Left renal cortex interstitium (tissue), 4 donors: ENCODE measurements around the gene TMEM200C. TPM values are rescaled to one million over a fixed set of nuclear protein-coding genes. Genes with fewer than 3 reads are reported as not detected.
A peak's percentile ranks its signal among the peaks of the same experiment; 100 is the strongest.
"Not testable (repeated sequence)": the region's sequence is repeated elsewhere in the genome, so short reads cannot be mapped to it uniquely, and the experiment has no call there.

Experiments used
- DNase-seq, 4 donors: peaks; one replicate each; pipeline ENCODE4 v3.0.0-alpha.2; 2013; ENCODE audit warnings: low read depth in 4 of 4, low spot score in 2 of 4, missing footprints in 1 of 4
- polyA plus RNA-seq, 4 donors: library from polyadenylated mRNA; unstranded; fragments of 120-200 nt; gene quantifications; one replicate each; pipeline ENCODE4 v1.2.1, GENCODE V29; 2013; ENCODE audit not compliant: insufficient read length in 4 of 4

Gene TMEM200C
- polyA plus RNA-seq, 4 donors, result 1.1 to 2.0 (median 1.6) TPM

DNA sequence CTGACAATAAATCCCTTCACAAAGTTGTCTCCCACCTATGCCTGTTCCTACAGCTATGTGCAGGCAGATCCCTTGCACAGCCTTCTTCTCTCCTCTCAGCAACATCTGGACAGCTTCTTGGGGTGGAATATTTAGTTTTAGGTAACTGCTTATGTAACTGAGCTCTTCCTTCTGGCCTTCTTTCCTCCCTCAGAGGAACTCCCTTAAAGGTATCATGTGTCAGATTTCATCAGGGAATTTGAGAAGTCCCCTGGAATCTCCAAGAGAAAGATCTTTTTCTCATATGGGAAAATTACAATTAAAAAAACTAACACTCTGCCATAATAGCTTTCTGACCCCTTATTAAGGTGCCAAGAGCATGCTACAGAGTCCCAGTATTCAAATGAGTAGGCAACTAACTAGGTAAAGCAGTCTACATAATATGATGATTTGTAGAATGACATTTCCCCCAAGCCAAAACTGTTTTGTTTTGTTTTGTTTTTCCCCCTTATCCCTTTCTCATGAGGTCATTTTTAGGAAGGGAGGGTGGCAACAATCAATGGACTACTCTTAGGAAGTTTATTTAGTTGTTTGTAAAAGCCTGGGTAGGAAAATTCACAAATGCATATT, 2.4 kb downstream of the TMEM200C start:
- no peak for DNase-seq

- no peak for DNase-seq
Observed at GRCh38 chr18:5891854-5892215, 3.5 kb downstream of the TMEM200C start.

- DNase-seq, result no peak
Observed at GRCh38 chr18:5891184-5891853, 4.0 kb downstream of the TMEM200C start.

DNA sequence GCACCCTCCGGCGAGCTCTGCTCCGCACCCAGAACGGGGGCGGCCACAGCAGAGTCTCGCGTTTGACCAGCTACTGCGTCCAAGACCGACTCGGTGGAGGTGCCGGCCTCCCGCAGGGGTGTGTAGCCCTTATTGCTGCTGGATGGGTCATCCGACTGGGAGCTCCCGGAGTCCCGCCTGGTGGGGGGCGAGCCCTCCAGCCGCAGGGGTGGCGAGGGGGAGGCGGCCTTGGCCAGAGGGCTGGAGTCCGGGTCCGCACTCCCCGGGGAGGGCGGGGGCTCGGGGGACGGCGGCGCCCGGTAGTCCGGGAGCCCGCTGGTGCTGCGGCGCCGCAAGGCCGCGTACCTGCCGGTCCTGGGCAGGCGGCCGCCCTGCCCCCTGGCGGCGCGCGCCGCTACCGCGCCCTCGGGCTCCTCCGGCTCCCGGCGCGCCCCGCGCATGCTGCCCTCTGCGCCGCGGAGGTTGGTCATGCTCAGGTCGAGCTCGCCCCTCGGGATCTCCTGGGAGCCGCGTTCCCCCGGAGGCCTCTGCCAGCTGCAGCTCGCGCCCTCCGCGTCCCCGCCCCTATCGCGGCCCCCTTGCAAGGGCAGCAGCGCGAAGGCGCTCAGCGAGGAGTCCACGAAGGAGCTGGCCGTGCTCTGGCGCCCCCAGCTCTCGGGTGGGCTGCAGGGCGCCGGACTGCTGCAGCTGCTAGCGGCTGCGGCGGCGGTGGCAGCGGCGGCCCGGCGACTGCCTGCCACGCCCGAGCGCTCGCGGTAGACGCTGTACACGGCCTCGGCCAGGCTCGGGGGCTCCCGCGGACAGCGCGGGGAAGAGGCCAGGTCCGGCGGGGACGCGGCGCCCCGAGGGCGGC, 4.8 kb downstream of the TMEM200C start:
- peak in 2 of 4 donors; percentile 20 to 49 for DNase-seq

DNA sequence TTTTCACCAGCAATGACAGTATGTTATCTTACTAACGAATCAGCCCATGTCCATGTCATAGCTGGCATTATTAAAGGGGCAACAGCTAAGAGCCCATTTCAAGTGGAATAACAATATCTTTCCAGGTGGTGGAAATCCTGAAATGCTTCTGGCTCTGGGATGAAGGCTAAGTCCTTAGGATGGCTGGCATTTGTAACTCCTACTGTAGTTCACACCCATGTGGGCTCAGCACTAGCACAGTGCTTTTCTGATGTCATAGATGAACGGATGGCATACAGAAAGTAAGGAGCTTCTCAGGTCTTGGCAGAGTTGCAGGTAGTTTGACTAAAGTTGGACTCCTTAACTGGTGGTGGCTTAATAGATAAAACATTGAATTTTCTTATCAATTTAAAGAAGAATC, 10.0 kb downstream of the TMEM200C start:
- no peak for DNase-seq

DNA sequence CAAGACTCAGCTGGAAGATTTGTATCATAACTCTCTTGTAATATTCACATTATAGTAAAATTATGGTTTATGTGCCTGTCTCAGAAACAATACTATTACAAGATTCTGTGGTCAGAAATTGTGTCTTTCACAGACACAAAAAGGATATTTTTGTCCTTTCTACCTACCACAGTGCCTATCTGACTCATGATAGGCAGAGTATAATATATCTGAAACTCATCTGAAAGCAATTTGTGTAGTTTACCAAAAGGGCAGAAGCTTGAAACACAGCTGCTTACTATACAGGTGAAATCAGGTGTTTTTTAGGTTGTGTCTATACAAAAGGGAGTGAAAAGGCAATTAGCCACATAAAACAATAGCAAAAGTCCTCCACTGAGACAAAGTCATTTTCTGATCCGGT, 10.9 kb downstream of the TMEM200C start:
- DNase-seq, result no peak

DNA sequence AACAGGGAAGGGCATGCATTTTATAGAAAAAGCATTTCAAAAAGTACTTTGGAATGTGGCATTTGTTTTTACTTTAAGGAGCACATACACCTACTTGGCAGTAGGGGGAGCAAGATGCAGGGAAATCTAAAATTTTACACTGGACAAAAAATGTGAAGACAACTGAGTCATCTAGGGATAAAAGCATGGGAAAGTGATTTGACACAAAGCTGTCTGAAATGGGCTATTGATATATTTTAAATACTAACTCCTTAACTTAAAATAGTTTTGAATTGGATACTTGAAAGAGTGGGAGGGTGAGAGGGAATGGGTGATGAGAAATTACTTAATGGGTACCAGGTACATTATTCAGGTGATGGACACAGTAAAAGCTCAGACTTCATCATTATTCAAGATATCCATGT, 15.8 kb downstream of the TMEM200C start:
- no peak for DNase-seq

GRCh38 chr18:5876891-5877290, 18.4 kb downstream of the TMEM200C start:
- DNase-seq, result no peak

DNA sequence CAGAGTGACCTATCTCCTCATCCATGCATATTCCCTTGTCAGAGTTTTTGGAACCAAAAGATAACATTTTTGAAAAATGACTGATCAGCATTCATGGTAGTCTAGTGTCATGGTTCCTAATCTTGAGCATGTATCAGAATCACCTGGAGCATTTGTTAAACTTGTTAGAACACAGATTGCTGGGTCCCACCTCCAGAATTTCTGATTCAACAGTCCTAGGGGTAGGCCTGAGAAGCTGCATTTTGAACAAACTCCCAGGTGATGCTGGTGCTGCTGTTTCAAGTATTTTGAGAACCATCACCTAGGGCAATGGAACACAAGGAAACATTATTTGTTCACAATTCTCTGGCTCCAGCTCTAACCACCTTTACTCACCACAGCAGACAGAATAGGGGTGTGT, 21.0 kb downstream of the TMEM200C start:
- no peak for DNase-seq

DNA sequence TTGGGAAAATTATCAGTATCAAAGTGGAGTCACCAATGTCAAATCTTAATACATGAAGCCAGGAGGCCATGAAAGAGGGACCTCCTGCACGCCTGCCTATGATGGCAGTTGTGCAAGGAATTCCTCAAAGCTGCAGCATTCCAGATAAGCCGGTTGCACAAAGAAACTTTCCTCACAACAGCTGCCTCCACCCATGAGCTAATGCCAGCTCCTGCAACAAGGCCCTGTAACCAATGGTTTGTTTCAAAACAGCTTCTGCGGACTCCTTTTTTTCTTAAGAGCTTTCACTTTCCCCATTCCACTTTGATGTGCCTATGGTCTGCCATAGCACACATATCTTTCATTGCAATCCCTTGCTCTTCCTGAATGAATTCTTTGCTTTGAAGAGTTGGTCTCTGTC, 22.4 kb downstream of the TMEM200C start:
- DNase-seq, result no peak

DNA sequence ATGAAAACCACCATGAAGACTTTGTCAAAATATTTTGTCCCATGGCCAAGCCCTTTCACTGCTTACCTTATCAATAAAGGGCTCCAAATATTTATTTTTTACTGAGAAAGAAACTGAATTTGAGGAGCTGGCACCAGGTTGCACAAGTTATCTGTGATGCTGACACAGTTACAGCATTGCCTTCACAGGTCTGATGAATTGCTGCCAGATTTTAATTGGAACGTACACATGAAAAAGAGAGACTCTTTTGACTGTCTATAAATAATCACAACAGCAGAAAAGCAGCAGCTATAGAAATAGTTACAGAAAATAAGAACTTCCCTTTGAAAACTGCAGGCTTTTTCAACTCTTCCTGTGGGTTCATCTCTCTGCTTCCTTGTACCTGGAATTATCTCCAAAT, 23.9 kb downstream of the TMEM200C start:
- DNase-seq, result no peak

- peak; percentile 58 to 90 (median 65) for DNase-seq
Observed at GRCh38 chr18:5868218-5868854, 27.0 kb downstream of the TMEM200C start.

DNA sequence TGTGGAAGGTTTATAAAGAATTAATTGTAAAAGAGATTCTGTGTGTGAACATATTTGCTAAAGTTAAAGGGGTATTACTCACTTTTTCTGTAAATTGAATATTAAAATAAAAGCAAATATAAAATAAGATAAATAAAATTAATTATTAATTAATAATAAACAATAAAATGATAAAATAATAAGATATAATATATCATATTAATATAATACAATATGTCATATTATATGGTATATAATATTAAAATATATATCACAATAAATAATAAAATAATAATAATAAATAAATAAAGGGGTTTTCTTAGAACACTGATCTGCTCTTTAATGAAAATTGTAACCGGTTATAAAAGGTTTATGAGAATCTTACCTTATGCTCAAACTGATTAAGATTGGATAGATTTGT, 29.8 kb downstream of the TMEM200C start:
- no peak for DNase-seq

DNA sequence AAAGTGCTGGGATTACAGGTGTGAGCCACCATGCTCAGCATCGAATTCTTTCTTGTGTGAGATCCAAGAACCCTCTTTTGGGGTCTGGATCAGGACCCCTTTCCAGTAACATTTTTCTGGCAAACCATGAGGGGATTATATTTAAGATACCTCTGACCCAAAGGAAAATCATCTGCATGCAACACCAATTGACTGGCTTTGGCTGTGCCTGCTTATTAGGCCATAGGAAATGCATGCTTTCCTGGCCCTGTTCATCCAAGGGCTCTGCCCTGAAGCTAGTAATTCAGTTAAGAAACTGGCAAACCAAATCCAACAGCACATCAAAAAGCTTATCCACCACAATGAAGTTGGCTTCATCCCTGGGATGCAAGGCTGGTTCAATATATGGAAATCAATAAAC, 33.2 kb downstream of the TMEM200C start:
- DNase-seq, result not testable (repeated sequence)

GRCh38 chr18:5857180-5857579, 38.1 kb downstream of the TMEM200C start:
- DNase-seq, result no peak

DNA sequence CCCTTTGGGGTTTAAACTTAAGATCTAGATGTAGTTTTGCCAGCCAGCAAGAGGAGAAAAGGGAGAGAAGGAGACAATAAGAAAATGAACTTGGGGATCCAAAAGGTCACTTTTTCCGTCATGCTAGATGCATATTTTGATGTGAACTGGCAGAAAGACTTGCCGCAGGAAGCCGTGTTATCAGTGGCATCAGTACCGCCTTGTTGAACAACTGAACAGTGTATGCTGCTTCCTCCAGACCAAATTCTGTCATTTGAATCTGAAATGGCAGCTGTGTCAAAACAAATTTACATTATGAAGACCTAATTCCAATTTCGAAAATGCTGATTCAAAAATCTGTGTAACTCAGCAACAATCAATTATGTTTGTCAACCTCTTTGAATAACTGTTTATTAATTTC, 42.1 kb downstream of the TMEM200C start:
- no peak for DNase-seq

DNA sequence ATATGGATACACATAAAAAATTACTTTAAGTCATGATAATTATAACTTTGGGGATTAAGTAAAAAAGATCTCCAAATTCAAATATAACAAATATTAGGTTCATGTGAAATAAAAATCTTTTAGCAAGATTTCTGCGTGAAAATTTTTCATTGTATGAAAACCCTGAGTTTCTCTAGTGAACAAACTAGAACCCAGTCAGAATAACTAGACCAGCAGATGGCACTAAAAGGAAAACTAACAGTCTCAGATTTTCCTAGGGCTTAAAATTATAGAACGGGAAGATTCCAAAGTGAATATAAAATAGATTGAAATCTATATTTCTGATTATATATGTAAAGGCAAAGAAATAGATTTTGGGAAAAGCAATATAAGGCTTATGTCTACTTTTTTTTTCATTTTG, 43.3 kb downstream of the TMEM200C start:
- no peak for DNase-seq

DNA sequence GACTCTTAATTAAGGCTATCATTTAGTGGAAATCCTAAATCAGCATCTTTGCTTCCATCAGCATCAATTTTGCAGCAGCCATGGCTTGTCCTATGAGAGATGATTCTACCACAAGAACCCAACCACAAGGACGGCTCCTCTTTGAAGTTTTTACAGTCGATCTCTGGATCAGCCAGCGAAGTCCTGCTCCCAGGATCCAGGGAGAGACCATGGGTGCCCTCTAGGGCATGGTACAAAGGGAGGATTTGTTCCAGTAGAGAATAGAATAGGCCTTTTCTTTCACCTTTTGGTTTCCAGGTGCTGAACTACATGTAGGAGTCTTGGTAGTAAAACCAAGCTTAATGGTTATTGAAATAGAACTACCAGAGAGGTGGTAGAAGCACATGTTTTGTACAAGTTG, 52.7 kb downstream of the TMEM200C start:
- DNase-seq, result no peak

DNA sequence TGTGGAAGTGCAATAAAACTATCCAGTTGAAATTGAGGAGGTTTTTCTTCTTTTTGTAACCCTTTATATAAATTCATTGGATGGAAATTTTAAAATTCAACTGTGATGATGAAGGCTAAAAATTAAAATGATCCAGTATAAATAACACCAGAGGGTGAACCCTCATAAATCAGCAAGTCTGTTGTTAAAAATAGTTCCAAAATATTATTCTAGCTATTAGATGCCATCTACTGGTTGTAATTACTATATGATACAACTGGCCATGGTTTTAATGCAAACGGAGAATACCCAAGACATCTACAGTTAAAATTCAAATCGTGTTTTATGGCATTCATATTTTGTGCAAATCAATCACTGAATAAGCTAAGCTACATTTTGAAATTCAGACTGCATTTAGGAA, 53.8 kb downstream of the TMEM200C start:
- no peak for DNase-seq

- DNase-seq, result no peak
Observed at GRCh38 chr18:5840547-5840946, 54.8 kb downstream of the TMEM200C start.

GRCh38 chr18:5840025-5840424, 55.3 kb downstream of the TMEM200C start:
- DNase-seq, result no peak
